HG03565 (cell line): ENCODE data around the gene PMM2.
"Not testable (repeated sequence)": the region's sequence is repeated elsewhere in the genome, so short reads cannot be mapped to it uniquely, and the experiment has no call there.

ENCODE experiments used
- ATAC-seq: cut with Tn5 transposase; IDR thresholded peaks from one replicate; pipeline ENCODE4 v1.9.1; 2021; ENCODE audit warnings: mild to moderate bottlenecking, moderate library complexity; ENCODE audit not compliant: unreplicated experiment

PMM2 gene

DNA sequence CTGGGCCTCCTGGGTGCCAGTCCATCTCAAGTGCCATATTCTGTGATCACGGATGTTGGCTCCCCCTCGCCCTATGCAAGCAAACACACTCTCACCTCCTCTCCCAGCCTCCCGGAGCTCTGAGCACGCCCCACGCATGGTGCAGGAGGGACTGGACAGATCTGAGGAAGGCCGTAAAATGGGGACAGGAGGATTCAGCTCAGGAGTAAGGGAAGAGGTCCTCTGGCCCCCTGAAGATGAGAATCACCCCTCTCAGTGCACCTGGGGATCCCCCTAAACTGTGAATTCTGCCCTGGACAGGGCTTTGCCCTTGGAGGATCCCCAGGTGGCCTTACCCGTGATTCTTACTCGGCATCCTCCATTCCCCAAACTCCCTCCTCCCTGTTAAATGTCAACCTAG lies 15.8 kb upstream of the PMM2 start:
- ATAC-seq, result no peak

DNA sequence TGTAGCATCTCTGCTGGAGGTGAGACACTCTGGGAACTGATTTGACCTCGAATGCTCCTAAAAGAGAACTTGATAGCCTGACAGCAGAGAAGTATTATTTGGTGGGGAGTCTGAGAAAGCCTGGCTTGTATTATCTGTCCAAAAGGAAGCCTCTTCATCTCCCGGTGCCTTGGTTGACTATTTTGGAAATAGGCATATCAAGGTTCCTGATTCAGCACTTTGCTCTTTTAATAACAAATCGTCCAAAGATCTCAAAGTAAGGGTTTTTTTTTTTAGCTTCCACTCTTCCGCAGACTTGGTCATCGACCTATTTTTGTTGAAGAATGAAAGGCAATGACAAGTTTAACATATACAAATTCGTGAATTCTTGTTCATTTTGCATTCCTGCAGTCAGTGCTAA lies 15.0 kb upstream of the PMM2 start:
- ATAC-seq, result no peak

DNA sequence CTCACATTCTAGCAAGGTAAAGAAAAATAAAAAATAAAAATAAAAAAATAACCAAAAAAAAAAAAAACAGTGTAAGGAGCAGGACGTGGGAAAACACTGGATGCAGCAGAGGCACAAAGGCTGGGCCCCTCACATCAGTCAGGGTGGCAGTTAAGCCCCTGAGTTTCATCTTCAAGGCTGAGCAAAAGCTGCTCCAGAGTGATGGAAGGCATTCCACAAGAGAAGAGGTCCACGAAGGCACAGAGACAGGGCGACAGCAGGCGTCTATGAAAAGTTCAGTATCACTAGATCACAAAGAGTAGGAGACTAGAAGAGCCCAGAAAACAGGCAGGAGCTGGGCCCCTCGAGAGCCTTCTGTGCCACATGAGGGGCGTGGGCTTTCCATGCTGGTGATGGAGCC lies 12.2 kb upstream of the PMM2 start:
- no peak for ATAC-seq

DNA sequence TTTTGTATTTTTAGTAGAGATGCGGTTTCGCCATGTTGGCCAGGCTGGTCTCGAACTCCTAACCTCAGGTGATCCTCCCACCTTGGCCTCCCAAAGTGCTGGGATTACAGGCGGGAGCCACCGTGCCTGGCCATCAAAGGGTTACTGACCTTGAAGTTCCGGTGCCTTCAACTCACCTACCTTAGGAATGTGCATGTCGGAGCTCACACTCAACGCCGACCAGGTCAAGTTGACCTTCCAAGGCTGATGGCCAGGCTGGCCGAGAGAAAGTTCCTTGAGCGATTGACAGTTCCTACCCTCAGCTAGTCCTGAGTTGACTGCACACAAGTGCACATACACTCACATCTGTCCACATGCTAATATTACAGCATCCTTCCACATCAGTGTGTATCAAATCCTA lies 11.3 kb upstream of the PMM2 start:
- not testable (repeated sequence) for ATAC-seq

DNA sequence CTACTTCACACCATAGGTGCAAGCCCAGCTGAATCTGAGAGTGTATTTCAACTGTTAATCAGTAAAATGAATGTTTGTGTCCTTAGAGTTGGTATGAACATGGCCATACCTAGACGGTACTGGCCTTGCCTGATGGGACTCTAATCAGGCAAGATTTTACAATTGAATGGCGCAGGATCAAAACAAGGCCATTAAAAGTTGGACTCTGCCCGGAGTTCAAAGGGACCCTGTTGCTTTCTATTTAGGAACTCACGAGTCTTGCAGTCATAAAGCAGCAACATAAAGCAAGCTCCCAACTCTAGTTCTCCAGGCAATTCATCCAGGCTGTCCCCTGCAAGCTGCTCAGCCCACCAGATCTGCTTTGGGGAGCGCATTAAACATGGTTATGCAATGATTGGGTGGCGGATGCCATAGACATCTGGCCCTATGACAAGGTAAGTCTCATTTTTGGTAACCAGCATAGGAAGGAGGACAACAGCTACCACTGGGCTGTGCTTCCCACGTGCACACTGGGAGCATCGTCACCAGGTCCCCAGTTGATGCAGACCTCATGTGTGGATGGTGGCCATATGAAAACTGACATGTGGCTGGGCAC lies 9.0 kb upstream of the PMM2 start:
- ATAC-seq, result no peak

DNA sequence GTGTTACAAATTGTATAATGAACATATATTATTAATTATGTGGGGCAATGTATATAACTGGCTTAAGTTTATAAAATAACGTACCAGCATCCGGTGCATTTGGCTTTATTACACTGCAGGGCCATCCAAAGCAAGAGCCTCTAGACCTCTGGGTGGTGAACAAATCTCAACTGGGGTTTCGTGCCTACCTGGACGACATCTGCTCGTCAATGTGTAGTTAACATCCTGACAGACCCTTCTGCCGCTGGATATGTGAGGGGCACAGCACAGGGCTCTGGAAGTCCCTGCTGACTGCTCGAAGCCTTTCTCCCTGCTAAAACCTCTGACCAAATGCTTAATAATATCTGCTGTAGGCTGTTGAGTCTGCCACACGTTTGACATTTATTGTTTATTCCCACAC lies 2.5 kb upstream of the PMM2 start:
- ATAC-seq, result no peak

DNA sequence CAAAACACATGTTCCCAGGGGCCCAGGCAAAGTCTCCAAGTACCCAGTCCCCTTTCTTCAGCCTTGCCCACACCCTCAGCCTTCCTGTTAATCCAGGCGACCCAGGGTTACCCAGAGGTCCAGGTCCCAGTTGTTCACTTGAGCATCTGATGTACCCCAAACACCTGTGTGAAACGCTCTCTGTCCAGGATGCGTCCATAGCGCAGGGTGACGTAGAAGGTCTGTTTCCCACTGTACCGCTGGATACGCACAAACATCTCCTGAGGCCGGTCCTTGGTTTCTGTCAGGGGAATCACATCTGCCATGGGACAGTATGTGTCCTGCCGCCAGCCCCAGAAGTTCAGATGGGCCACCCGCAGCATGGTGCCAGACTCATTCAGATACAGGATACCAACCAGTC lies 1.8 kb upstream of the PMM2 start:
- no peak for ATAC-seq

DNA sequence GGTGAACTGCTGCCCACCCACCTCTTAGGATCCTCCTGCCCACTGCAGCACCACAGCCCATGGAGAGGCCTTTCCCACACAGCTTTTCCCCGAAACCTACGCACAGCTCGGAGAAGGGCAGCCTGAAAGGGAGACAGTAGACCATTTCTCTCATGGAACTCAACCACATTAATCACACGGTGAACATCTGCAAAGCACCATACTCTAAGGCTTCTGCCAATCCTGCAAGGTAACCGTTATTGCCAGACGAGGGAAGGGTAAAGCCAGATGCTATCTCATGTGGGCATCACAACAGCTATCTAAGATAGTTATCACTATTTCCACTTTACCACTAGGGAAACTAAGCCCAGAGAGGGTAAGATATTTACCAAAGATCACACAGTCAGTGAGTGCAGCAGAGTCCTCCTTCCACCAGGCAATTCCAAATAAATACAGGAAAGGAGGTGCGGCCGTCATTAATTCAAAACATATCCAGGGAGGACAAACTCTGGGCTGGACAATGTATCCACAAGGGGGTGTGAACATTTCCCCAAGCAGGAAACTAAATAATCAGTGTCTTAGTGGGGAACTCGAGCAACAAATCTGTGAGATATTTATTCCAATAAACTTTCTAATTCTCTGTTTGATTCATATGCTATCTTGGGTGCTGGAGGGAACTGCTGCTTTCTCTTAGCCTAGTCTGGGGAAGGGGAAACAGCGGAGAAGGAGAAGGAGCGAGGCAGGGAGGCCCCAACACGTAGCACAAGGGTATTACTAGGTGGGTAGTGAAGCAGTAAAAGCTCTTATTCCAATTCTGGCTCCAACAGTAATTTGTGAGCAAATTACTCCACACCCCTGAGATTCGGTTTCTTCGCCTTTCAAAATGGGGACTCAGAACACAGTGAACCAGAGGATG lies 923 bp upstream of the PMM2 start:
- ATAC-seq, result no peak

DNA sequence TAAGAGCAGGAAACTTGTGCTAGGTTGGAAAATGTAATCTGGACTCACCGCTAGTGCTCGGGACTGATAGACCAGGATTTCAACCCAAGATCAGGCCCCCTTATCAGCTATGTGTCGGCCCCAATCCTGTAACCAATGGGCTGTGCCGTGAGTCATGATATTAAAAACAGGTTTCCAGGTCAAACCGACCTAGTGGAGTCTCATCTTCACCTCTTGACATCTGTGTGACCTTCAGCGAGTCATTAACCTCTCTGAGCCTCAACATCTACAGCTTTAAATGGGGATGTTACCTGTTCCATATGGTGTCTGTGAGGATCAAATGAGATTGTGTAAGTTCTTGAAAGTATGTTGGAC lies 512 bp downstream of the PMM2 start:
- ATAC-seq, result no peak

DNA sequence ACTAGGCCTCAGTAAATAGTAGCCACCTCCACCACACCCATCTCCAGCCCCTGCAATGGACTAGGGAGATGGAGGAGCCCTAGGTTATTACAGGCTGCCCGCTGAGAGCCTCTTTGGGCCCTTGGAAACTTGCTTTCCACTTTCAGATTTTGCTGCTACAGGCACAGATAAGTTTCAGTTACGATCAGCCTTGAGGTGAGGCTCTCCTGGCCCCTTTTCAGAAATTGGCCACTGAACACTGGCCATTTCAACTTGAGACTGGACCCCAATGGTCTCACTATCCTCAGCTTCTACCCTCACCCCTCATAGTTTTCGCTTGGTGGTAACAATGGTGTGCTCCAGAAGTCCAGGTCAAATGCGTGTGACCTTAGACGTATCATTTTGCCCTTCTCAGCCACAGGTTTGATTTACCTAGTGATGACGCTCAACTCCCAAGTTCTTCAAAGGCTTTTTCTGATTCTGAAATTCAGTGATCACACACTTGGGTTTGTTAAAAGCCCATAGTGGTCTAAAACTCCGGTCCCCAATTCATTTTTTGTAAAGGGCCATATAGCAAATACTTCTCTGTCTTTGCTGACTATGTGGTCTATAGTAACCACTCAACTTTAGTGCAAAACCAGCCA lies 1.0 kb downstream of the PMM2 start:
- no peak for ATAC-seq

DNA sequence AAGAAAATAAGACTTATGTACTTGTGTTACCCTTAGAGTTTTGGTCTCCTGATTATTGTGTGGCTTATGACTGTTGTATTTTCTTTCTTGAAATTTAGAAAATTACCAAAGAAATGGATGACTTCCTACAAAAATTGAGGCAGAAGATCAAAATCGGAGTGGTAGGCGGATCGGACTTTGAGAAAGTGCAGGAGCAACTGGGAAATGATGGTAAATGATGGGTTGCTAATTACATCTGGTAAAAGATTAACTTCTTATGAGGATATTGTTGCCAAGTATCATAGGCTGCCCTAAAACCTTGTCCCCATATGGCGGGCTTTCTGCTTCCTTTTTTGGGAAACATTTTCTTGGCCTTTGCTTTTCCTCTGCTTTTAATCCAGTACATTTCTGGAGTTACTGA lies 4.1 kb downstream of the PMM2 start:
- ATAC-seq, result no peak

DNA sequence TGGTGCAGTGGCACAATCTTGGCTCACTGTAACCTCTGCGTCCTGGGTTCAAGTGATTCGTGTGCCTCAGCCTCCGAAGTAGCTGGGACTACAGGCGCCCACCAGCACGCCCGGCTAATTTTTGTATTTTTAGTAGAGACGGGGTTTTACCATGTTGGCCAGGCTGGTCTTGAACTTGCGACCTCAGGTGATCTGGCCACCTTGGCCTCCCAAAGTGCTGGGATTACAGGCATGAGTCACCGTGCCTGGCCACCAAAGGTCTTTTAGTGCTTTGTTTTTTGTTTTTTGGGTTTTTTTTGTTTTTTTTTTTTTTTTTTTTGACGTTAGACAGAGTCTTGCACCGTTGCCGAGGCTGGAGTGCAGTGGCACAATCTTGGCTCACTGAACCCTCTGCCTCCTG lies 6.1 kb downstream of the PMM2 start:
- ATAC-seq, result not testable (repeated sequence)

DNA sequence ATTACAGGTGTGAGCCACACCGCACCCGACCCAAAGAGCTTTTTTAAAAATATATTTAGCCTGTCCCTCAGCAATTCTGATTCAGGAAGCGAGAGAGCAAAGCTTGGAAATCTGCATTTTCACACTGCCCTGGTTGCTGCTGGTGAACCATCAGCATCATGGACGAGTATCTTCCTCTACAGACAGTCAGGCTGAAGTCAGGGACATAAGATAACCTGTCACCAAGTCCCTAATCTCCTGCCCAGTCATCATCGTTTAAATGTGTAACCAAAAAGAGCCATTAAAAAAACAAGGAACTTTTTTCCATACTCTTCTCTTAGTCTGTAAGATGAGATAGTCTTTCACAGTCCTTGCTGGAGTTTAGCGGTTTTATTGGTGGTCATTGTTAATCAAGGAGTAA lies 6.7 kb downstream of the PMM2 start:
- no peak for ATAC-seq

DNA sequence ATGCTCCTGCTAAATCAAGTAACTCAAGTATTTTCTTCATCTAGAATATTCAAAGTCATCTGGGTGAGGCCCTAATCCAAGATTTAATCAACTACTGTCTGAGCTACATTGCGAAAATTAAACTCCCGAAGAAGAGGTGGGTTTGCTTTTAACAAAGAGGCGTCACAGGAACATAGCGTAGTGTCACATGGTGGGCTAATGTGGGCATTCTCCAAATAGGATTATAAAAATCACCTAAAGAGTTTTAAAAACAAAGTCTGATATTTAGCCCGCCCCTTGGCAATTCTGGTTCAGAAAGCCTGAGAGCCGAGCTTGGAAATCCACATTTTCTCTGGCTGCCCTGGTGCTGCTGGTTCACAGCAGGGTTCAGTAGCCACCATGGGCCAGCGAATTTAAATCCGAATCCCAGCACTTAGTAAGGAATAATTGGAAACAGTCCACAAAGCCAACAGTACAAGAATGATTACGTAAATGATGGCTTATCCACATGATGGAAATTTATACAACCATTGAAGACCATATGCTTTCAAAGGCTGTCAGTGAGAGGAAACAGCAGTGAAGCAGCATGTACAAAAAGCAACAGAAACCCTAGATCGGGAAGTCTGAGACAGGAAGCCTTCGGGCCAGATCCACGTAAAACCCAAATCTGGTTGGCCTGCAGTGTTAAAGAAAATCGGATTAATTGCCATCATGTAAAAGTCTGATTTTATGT lies 8.8 kb downstream of the PMM2 start:
- ATAC-seq, result no peak

DNA sequence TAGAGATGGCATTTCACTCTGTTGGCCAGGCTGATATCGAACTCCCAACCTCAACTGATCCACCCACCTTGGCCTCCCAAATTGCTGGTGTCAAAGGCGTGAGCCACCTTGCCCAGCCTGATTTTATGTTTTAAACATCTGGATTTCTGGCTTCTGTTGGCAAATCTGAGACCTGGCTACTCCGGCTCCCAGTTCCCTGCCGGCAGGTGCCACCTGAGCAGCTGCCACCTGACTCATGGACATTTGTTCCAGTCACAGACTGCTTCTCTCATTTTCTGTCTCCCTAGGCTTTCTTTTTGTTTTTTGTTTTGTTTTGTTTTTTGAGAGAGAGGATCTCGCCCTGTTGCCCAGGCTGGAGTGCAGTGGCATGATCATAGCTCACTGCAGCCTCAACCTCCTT lies 9.6 kb downstream of the PMM2 start:
- ATAC-seq, result no peak

DNA sequence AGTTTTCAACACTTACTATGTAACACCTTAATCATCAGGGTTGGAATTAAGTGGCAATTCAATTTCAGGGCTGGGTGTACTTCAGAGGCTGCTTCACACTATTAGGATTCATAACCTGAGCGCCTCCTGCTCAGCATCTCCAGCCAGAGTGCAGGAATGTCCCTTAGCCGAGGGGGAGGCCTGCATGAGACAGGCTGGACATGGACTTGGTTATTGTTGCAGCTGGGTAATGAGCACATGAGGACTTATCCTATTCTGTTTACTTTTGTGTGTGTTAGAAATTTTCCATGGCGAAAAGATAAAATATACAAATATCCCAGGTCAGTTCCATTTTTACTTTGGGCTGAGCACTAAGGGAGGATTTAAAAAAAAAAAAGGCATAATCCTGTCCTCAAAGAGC lies 10.4 kb downstream of the PMM2 start:
- ATAC-seq, result no peak

DNA sequence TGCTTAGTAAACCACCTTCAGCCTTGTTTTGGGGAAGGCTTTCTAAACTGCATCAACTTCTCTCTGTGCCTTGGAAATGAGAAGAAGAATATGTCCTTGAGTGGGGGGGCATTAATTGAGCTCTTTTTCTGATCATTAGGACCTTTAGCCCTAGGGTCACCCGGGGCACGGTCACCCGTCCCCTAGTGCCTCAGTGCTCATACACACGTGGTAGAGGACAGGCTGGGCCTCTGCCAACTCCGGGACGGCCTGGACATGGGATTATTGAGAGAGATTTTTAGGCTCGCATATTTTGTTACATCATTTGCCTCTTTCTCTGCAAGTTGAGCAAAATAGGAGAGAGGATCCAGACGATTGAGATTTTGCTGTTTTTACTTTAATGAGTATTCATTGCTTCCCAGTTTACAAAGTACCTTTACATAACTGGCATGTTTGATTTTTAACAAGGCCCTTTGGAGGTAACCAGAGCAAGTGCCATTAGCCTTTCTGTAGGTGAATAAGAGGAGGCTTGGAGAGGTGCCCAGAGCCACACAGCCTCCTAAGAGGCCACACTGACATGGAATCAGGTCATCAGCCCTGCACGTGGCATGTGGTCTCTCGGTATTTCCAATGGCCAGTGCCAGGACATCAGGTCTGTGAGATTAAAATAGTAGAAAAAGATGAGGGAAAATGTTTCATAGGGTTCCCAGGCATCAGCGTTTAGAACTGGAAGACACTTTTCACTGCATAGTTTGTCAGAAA lies 11.1 kb downstream of the PMM2 start:
- ATAC-seq, result no peak

DNA sequence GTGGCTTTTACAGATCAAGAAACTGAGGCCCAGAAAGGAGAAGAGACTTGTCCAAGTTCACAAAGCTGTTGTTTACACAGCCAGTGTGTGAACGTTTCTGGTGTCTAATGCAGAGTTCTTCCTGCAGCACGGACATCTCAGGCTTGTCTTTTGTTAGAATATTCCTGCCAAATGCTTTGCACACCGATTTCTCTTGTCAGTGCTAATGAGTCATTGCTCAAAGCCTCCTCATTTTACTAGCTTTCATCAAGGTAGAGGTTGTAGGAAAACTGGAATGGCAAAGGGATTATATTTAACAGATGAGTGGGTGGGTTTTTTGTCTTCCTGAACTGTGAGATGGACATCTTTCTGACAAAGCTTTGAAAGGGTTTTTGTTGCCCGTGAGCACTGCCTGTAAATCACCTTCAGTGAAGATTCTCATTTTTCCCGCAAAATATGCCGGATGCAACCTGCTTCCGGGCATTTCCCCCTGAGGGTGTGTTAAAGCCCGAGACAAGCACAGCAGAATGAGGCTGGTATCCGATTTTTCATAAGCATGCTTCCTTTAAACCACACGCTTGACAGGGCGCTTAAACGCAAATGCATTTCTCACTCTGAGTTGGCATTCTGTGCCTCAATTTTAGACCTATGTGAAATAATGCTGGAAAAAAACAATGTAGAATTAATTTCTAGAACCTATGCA lies 14.7 kb downstream of the PMM2 start:
- no peak for ATAC-seq

DNA sequence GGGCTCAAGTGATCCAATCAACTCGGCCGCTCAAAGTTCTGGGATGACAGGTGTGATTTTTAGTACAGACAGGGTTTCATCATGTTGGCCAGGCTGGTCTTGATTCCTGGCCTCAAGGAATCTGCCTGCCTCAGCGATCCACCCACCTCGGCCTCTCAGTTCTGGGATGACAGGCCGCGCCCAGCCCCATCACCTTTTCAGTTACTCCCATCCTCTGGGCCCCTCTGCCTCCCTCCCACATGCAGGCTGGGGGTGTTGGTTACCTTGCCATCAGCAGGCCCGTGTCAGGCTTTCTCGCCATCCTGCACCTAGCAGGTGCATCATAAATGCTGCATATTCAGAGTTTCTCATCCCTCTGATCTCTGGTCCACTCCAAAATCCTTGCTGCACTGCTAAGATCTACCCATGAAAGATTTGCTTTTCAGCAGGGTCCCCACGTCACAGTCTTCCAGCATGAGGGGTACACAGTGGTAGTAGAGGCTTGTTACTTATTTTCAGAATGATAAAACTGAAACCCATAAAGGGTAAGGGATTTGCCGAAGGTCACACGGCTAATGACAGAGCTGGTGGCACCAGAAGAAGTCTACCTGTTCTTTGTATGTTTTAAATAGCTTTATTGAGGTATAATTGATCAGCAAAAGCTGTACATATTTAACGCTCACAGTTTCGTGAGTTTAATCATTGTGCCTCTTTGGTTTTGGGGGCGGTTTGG lies 16.6 kb downstream of the PMM2 start:
- ATAC-seq, result no peak
